Gastrocnemius medialis (tissue), 4 donors: ENCODE data around the gene IFNL4.

Source experiments
- CTCF ChIP-seq, 5 experiments: fragments of 450-650 bp in 3 of 5; fragments of 200-600 bp in 2 of 5; sonication (generic) in 2 of 5; IDR thresholded peaks in 4 of 5; conservative IDR thresholded peaks in 1 of 5; 1 replicate in 4 of 5; 2 replicates in 1 of 5; pipeline ENCODE4 v1.5.1; 2016 to 2019; ENCODE audit warnings: antibody characterized with exemption in 5 of 5, mild to moderate bottlenecking in 3 of 5, moderate library complexity in 3 of 5
- POLR2A ChIP-seq, 2 donors: fragments of 450-650 bp; IDR thresholded peaks; one replicate each; pipeline ENCODE4 v1.6.1; 2017; ENCODE audit warnings: antibody characterized with exemption in 2 of 2, mild to moderate bottlenecking in 2 of 2, moderate library complexity in 2 of 2

GRCh38 chr19:39238209-39238608 lies 10.4 kb downstream of the IFNL4 start:
- TF ChIP-seq POLR2A (IDR thresholded peaks at IDR 0.05) (no peak), CTCF (IDR thresholded peaks at IDR 0.05 in 4 of 5, conservative IDR thresholded peaks at IDR 0.05 in 1 of 5) (no peak)
